Measurements from ENCODE around the gene PDIA5. TPM values are rescaled to one million over a fixed set of nuclear protein-coding genes. Genes with fewer than 3 reads are reported as not detected.
"Not testable (repeated sequence)": the region's sequence is repeated elsewhere in the genome, so short reads cannot be mapped to it uniquely, and the experiment has no call there.

The PDIA5 gene
- total RNA-seq, 2 donors from 2014 or later, result 8.0 to 9.0 TPM

GRCh38 chr3:123147754-123148535 is 81.1 kb downstream of the PDIA5 start:
- peaks cover 56% of the 10 kb centered on the region for H3K36me3 ChIP-seq
- no peaks in the 10 kb centered on the region for H3K27me3 ChIP-seq
- no peaks in the 10 kb centered on the region for H3K9me3 ChIP-seq
- no peak for TF ChIP-seq CTCF (IDR thresholded peaks at IDR 0.05)
- no peak overlapping the region for H3K27ac ChIP-seq
- peaks cover 0 to 9% of the 10 kb centered on the region in 2 donors for H3K4me1 ChIP-seq
- no peak overlapping the region for H3K4me3 ChIP-seq
- DNase-seq (ENCODE audit: low spot score), result no peak

DNA sequence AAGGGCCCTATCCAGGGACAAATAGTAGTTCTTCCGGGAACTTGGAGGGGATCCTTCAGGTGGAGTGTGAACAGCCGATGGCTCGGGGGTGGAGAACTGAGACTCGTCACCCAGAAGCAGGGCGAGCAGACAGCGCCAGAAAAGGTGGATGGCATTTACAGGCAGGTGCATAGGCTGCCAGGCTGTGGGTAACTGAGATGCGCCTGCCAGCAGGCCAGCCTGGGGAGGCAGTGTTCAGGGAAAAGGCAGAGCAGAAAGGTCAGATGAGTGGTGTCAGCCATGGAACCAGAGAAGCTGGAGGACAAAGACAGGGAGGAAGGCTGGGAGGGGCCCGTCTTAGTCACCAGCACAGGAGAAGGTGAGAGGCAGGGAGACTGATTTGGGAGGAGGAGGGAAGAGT is 81.9 kb downstream of the PDIA5 start:
- TF ChIP-seq CTCF (IDR thresholded peaks at IDR 0.05), result no peak
- Histone ChIP-seq H3K4me3 (no peak overlapping the region), H3K36me3 (peaks cover 59% of the 10 kb centered on the region), H3K4me1 (peaks cover 0 to 9% of the 10 kb centered on the region in 2 donors), H3K27me3 (no peaks in the 10 kb centered on the region), H3K9me3 (no peaks in the 10 kb centered on the region), H3K27ac (no peak overlapping the region)
- DNase-seq (ENCODE audit: low spot score), result no peak

GRCh38 chr3:123149525-123149924 is 82.7 kb downstream of the PDIA5 start:
- H3K4me3 ChIP-seq, result no peak overlapping the region
- no peak overlapping the region for H3K27ac ChIP-seq
- H3K9me3 ChIP-seq, result no peaks in the 10 kb centered on the region
- no peak for DNase-seq (ENCODE audit: low spot score)
- peaks cover 61% of the 10 kb centered on the region for H3K36me3 ChIP-seq
- peaks cover 0 to 9% of the 10 kb centered on the region in 2 donors for H3K4me1 ChIP-seq
- H3K27me3 ChIP-seq, result no peaks in the 10 kb centered on the region
- no peak for TF ChIP-seq CTCF (IDR thresholded peaks at IDR 0.05)

DNA sequence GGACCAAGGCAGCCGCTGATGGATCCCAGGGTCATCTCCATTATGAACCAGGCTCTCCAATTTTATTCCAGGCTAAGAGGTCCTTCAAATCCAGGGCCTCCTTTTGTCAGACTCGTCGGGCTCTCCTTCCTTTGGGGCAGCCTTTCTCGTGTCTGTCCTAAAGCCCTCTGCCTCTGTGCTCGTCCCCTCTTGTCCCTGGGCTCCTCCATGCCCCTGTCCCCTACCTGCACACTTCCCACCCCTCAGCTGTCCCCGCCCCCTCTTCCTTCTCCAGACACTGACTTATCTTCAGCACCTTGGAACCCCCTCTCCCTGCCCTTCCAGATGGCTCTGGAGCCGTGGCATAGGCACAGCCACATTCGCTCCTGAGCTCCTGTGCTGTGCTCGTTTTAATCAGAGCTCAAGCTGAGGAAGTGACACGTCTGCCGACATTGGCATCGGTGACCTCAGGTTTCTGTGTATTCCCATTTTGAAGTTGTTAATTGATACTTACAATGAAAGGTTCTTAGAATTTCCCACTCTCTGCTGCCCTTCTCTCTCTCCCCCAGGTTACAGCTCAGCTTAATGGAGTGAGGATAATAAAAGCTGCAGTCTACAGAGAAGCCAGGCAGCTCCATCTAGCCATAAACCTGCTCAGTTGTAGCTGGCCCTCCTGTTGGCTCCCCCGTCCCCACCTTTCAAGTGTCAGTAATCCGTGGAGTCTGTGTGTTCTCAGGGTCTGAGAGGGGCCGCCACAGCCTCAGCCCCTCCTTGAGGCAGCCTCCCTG is 83.8 kb downstream of the PDIA5 start:
- no peak for TF ChIP-seq CTCF (IDR thresholded peaks at IDR 0.05)
- H3K27me3 ChIP-seq, result no peaks in the 10 kb centered on the region
- peak; percentile 38 for DNase-seq (ENCODE audit: low spot score)
- peaks cover 0 to 9% of the 10 kb centered on the region in 2 donors for H3K4me1 ChIP-seq
- H3K9me3 ChIP-seq, result no peaks in the 10 kb centered on the region
- peak overlapping the region in 1 of 2 donors; percentile 37 for H3K27ac ChIP-seq
- no peak overlapping the region for H3K4me3 ChIP-seq
- H3K36me3 ChIP-seq, result peaks cover 61% of the 10 kb centered on the region

DNA sequence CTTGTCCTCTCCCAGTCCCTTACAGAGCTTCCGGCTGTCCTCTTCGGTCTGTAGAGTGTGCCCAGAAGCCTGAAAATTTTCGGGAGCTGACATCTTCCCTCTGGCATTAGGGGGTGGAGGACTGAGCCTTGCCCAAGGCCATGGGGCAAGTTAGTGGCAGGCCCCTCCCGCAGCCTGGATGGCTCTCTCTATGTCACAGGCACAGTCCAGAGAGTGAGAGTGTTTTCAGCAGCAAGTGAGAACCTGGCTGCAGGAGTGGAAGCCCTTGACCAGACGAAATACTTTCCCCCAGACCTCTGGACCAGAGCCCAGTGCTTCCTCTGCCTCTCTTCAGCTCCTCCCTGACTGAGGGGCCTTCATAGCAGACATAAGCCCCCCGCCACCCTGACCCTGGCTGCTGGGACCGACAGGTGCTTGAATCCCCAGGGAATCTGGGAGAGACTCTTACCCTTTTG is 84.5 kb downstream of the PDIA5 start:
- H3K4me1 ChIP-seq, result peaks cover 0 to 9% of the 10 kb centered on the region in 2 donors
- no peak for TF ChIP-seq CTCF (IDR thresholded peaks at IDR 0.05)
- no peaks in the 10 kb centered on the region for H3K9me3 ChIP-seq
- peak overlapping the region in 1 of 2 donors; percentile 37 for H3K27ac ChIP-seq
- DNase-seq (ENCODE audit: low spot score), result peak; percentile 36
- no peaks in the 10 kb centered on the region for H3K27me3 ChIP-seq
- H3K36me3 ChIP-seq, result peaks cover 57% of the 10 kb centered on the region
- H3K4me3 ChIP-seq, result no peak overlapping the region

DNA sequence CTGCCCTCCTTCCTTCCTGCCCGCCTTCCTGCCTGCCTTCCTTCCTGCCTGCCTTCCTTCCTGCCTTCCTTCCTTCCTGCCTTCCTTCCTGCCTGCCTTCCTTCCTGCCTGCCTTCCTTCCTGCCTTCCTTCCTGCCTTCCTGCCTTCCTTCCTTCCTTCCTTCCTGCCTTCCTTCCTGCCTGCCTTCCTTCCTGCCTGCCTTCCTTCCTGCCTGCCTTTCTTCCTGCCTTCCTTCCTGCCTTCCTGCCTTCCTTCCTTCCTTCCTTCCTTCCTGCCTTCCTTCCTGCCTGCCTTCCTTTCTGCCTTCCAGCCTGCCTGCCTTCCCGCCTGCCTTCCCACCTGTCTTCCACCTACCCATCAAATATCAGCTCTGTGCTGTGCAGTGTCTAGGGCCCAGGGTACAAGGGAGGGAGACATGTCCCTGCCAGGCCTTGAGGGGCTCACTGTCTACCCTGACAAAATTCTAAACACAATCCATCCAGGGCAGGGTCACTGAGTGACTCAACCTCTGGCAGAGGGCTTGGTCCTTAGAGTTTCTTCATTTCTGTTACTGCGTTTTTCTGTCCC is 85.1 kb downstream of the PDIA5 start:
- not testable (repeated sequence) for H3K4me3 ChIP-seq, H3K9me3 ChIP-seq, H3K27me3 ChIP-seq
- peaks cover 0 to 15% of the 10 kb centered on the region in 2 donors for H3K4me1 ChIP-seq
- peak overlapping the region in 1 of 2 donors; percentile 37 for H3K27ac ChIP-seq
- DNase-seq (ENCODE audit: low spot score), result peak; percentile 32
- peaks cover 57% of the 10 kb centered on the region for H3K36me3 ChIP-seq

Measured in right atrium auricular region (tissue), 2 donors.